Right kidney (tissue), 1 donor: ENCODE measurements around the gene SLU7.

Source experiments
- DNase-seq: peaks from one replicate; pipeline ENCODE4 v3.0.0-alpha.2; 2016

Gene SLU7

GRCh38 chr5:160367261-160367660, 51.6 kb downstream of the SLU7 start:
- no peak for DNase-seq

GRCh38 chr5:160366230-160366629, 52.7 kb downstream of the SLU7 start:
- DNase-seq: no peak

DNA sequence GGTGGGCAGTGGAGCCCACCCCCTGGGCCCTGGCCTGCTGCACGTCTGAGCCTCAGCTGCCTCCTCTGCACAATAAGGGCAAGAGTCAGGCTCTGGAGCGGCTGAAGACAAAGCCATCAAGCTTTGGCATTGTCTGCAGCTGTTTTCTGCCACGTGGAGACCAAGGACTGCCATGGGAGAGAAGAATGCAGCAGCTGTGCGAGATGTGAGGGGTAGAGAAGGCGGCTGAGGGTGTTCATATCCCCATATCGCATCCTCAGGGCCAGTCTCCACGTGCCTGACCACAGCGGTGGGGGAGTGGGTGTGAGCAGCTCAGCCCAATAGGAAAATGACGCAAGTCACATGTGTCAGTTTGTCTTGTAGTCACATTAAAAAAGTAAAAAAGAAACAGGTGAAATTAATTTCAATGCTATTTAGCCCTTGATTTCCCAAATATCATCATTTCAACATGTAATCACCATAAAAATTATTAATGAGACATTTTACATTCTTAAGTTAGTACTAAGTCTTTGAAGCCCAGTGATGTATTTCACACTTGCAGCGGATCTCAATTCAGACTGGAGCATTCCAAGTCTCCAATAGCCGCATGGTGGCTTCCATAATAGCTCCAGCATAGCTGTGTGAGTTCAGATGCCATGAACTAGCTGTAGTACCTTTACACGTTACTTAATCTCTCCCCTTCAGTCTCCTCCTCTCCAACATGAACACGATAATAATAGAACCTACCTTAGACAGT, 55.1 kb downstream of the SLU7 start:
- no peak for DNase-seq

GRCh38 chr5:160363211-160363610, 55.7 kb downstream of the SLU7 start:
- no peak for DNase-seq

DNA sequence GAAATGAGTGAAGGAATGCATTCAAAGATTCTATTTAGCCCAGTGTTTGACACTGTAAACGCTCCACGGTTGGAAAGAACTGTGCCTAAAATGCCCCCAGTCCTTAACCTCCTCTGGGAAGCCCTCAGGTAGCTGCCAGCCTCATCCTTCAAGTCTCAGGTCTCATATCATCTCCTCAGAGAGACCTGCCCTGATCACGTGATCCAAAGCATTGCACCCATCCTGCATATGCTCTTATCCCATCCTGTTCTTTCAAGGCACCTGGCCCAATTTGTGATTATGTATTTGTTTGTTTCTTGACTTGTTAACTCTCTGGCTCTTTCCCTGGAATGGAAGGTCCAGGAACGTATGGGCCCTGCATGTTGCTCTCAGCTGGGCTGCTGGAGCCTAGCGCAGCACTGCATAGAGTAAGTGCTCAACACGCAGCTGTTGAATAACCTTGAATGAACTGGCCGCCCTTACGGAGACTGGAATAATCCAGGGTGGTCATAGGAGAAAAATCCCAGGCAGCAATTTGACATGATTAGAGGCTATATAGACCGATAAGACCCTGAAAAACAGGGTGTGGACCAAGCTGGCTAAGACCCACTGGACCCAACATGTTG, 57.2 kb downstream of the SLU7 start:
- no peak for DNase-seq

DNA sequence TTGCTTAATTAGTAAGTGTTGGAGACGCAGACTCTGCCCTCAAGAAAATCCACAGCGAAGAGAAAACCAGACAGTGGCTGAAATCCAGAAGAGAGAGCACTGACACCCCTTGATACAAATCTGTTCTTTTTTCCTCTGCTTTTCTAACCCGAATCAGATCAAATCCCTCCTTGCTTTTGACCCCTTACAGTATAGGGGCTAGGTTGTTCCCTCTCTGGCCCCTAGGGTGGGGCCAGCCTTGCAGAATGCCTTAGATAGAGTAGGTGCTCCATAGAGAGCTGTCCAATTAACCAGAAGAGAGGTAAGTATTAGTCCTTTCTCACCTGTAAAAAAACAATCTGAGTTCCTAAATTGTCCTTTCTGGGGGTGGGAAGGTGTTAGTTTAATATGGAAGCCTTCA, 58.6 kb downstream of the SLU7 start:
- no peak for DNase-seq

DNA sequence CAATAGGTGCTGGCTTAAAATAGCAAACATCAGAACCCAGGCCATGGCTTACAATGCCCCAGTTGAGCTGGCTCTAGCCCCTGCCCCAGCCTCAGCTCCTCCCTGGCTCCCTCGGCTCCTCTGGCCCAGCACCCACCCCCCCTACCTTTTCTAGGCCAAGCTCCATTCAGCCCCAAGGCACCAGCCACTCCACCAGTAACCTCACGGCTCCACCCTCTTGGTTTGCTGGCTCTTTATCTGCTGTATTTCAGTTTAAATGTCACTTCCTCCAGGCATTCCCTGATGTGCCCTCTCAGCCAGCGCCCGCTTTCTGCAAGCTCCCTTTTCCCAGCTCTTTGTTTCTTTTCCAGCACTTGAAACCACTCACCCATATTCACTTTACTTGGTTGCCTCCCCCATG, 59.1 kb downstream of the SLU7 start:
- DNase-seq: no peak

DNA sequence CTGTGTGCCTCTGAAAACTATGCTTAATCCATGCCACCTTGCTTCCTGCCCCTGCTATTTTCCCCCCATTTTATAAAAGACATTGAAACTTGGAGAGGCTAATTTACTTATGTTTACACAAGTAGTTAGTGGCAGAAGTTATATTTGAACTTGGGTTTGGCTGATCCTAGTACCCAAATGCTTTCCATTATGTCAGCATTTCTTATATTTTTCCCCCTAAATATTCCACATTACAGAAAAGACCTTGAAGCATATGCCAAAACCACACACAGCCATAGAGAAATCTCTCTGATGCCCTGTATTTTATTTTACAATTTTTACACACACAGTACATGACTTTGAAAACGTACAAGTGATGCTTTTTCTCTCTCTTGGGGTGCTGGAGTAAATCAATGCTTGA, 59.6 kb downstream of the SLU7 start:
- no peak for DNase-seq

- peak; percentile 25 for DNase-seq
These were observed 60.9 kb downstream of the SLU7 start for GRCh38 chr5:160357861-160358411.

GRCh38 chr5:160357394-160357793, 61.5 kb downstream of the SLU7 start:
- no peak for DNase-seq

DNA sequence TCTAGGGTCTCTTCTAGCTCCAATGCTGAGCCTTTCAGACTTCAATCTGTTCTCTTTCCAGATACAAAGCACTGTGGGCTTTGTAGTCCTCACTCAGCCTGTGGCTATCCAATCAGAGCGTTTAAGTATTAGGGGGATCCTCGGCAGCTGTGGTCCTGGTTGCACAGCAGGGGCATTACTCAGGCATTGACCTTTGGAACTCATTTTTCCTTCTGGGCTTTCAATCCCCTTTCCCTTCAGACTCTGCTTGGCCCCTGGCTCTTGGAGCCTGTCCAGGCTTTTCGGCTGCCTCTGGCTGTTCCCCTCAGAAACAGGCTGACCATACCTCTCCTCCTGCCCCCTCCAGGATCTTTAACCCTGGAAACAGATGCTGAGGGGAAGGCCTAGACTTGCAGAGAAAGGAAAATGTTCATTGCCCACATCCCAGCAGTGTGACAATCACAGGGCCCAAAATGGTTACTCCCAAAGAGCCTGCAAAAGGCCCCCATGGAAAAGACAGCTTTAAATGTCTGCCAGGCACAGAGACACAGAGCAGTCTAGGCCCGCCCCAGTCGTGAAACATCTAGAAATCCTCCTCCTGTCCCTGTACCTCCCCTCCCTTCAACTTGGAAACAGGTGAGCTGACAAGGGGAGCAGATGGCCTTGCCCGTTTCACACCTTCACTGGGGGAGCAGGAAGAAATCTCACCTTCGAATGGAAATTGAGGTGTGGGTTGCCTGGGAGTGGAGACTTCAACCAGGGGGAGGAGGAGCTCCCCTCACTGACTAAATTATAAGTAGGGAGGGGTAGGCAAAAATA, 62.1 kb downstream of the SLU7 start:
- DNase-seq: no peak

DNA sequence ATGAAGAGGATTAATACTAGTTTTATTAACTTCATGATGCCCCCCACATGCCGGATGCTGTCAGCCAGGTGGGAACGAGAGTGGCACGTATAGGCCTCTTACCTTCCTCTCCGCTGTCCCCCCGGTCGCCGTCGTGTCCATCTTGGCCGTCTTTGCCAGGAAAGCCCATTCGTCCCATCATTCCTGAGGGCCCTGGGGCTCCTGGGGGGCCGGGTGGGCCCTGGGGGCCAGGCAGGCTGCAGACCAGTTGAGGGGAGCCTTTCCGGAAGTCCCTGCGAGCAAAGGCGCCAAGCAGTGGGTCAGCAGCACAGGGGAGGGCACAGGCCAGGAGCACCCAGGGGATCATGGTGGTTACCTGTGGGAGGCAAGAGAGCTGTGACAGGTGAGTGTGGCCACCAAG, 64.2 kb downstream of the SLU7 start:
- no peak for DNase-seq

DNA sequence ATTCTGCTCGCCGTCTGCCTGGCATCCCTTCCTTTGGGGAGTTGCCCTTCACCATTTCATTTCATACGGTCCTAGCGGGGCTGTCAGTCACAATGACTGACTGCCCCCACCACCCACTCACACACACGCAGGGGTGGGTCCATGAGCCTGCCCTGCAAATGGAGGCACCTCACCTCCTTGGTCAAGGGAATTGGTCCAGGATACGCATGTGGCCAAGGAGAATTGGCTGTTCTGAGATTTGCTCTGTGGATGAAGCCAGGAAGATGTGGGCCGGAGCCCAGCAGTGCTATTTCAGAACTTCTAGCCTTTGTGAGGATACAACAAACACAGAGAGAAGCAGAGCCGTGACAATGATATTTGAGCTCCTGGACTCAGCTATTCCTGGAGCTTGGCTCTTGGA, 65.5 kb downstream of the SLU7 start:
- DNase-seq: no peak

GRCh38 chr5:160352308-160352707, 66.6 kb downstream of the SLU7 start:
- no peak for DNase-seq
